AG04449 (cell line): ENCODE data around the gene TMEM258.

Experiments used
- CTCF ChIA-PET: fragments of 350-600 bp; formaldehyde crosslinking; extraction: SDS; loops from one replicate; lab custom pipeline; 2021; ENCODE audit warnings: antibody characterized with exemption; lab: Yijun Ruan, JAX
- POLR2A ChIA-PET: fragments of 400-600, 350-600 bp; formaldehyde crosslinking; extraction: SDS; loops from one replicate; lab custom pipeline; 2020; ENCODE audit warnings: antibody characterized with exemption, inconsistent platforms; lab: Yijun Ruan, JAX
- DNase-seq: peaks from one replicate; pipeline ENCODE4 v3.0.0-alpha.2; 2010; ENCODE audit warnings: low read depth, low spot score
- H3K4me3 ChIP-seq: 2 replicates; pipeline ENCODE4 v1.5.1; 2011; ENCODE audit warnings: low read depth, mild to moderate bottlenecking, control low read depth, low read length
- CTCF ChIP-seq: IDR thresholded peaks from one replicate; pipeline ENCODE4 v1.5.1; 2011; ENCODE audit warnings: mild to moderate bottlenecking, moderate library complexity, low read length, control low read depth, inconsistent platforms; ENCODE audit not compliant: insufficient read depth; ENCODE audit errors: missing control alignments

The TMEM258 gene

GRCh38 chr11:61812736-61813411 lies 20.5 kb upstream of the TMEM258 start:
- ChIA-PET CTCF (interaction anchor here (1.1 to 7.3 kb wide), 4 partner anchors 10 to 295 kb away, joined by 3 to 91 read pairs (median 30); no protein-coding TSS in a partner anchor), POLR2A (no interaction called here)
- no peak overlapping the region for H3K4me3 ChIP-seq
- DNase-seq = no peak
- no peak for TF ChIP-seq CTCF

GRCh38 chr11:61811831-61812230 lies 19.4 kb upstream of the TMEM258 start:
- TF ChIP-seq CTCF = no peak

GRCh38 chr11:61810671-61811175 lies 18.3 kb upstream of the TMEM258 start:
- ChIA-PET CTCF (interaction anchor here (1.7 to 7.3 kb wide), 2 partner anchors 13 to 18 kb away, joined by 3 to 91 read pairs; no protein-coding TSS in a partner anchor), POLR2A (no interaction called here)
- no peak for TF ChIP-seq CTCF
- no peak overlapping the region for H3K4me3 ChIP-seq
- no peak for DNase-seq

More at GRCh38 chr11:61811831-61812230, 19.4 kb upstream of the TMEM258 start:
- H3K4me3 ChIP-seq = no peak overlapping the region
- CTCF ChIA-PET = interaction anchor here (1.1 to 7.3 kb wide), 3 partner anchors 14 to 135 kb away, joined by 3 to 91 read pairs (median 4); partner anchors contain the start of genes FEN1 and TMEM258
- DNase-seq = no peak
- POLR2A ChIA-PET = no interaction called here

- ChIA-PET CTCF (interaction anchor here (1.0 to 3.7 kb wide), 7 partner anchors 9 to 141 kb away, joined by 3 to 44 read pairs (median 5); partner anchors contain the start of gene FADS1), POLR2A (no interaction called here)
- no peak for DNase-seq
- H3K4me3 ChIP-seq = no peak overlapping the region
- TF ChIP-seq CTCF = no peak
These were observed 14.4 kb upstream of the TMEM258 start for GRCh38 chr11:61806785-61807184.

- ChIA-PET CTCF (interaction anchor here (1.1 to 3.7 kb wide), 5 partner anchors 8 to 303 kb away, joined by 5 to 44 read pairs (median 11); partner anchors contain the start of gene FADS1), POLR2A (no interaction called here)
- no peak overlapping the region for H3K4me3 ChIP-seq
- no peak for TF ChIP-seq CTCF
- no peak for DNase-seq
These were observed 12.7 kb upstream of the TMEM258 start for GRCh38 chr11:61805146-61805545.
